HG02610 (cell line): Measurements from ENCODE around the gene KRTAP8-1.

Source experiments
- ATAC-seq: cut with Tn5 transposase; IDR thresholded peaks from one replicate; pipeline ENCODE4 v1.9.1; 2021; ENCODE audit warnings: mild to moderate bottlenecking, moderate library complexity; ENCODE audit not compliant: unreplicated experiment

Gene KRTAP8-1, protein sequence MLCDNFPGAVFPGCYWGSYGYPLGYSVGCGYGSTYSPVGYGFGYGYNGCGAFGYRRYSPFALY

DNA sequence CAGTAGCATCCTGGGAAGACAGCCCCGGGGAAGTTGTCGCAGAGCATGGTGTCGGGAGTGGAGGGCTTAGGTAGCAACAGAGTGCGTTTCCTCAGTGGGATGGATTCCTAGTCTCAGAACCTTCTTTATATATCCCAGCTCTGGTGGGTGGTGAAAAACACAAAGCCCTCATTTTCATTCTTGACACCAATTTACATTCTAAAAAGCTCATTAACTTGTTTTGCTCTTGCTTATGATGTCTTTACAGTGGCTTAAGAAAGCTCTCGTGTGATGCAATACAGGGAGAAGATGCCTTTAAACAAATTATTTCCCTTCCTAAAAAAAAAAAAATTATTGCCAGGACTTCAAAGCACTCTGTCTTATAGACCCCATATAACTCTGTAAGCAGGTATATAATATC lies at the start of gene KRTAP8-1:
Gene KRTAP8-1, minus strand, starts transcription at position 101 of the 400 bp plus-strand sequence. Its CDS starts 54 bp downstream, at position 47.
- ATAC-seq, result no peak

DNA sequence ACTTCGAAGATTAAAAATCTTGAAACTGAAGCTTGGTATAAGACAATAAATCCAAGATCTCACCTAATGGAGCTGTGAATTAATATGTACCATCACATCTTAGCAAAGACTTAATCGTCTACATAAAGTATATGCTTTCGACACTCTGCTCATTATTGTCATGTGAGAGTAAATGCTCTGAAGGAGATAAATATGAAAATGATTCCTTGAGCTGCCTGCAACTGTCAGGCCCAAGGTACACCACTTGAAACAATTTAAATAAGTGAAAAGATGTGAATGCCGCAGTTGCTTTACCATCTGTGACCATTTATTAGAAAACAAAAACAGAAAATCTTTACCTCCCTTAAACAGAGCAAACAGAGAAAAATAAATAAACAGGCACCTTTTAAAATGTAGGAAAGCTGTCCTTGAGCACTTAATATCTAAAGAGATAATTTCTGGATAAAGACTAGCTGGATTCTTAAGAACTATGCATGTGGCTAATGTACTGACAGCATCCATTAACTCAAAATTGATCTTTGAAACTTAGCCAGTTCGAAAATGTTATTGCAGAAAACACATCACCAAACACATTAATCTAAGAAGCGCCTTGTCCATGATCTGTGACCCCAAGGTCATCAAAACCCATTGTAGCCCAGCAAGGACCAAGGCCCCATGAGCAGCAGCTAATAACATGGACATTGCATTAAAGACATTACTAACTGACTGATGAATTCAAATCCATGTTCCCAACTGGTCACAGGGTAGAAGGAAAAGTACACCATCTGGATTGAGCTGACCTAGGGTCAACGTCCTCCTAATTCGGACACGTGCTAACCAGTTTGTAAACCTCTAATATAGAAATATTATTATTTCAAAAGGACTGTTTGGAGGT lies 34.8 kb upstream of the KRTAP8-1 start:
- ATAC-seq, result no peak

DNA sequence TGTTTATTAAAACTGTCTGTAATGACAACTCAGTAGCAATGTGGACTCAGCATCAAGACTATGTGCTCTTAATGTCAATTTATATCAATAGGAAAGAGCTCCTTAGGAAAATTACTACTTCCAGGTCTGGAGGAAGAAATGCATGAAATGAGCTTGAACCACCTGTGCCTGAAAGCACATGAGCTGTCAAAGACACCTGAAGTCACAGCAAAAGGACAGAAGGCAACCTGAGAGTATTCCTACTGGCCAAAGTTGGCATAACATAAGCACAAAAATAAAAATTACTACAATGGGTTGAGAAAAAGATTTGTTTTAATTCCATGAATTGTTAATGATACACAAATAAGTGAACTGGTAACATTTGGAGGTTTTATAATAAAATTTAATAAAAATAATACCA lies 29.9 kb upstream of the KRTAP8-1 start:
- ATAC-seq, result no peak

DNA sequence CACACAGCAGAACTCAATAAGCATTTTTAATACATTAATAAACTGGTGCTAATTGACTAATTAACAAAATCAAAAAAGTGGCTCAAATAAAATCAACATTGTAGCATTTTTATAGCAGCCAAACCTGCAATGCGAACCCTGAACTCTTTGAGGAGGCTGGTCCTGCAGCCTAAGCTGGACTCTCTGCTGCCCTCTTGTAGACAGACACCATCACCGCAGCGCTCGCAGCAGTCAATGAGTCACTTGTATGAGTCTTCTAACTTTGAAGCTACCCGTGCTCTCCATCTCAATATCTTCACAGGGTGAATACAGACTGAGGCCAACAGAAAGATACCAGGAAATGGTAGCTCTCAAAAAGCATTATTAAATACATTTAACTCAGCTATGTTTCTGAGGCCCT lies 26.2 kb upstream of the KRTAP8-1 start:
- ATAC-seq, result no peak

DNA sequence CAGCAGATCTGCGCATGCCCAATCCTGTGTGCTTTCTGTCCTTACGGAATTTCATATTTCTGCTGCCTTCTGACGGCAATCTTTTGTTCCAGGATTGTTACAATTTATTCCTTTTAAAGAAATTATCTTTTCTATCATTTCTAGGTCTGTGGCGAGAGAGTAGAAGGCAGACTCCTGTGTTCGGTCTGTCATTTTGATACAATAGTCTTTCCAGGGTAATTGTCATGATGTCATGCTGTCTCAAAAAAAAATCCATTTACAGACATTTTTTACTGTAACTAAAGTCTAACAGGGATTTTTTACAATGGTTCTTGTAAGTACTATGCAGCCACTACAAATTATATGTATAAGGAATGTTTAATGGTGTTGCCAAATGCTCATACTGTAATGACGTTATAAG lies 25.5 kb upstream of the KRTAP8-1 start:
- ATAC-seq, result no peak

DNA sequence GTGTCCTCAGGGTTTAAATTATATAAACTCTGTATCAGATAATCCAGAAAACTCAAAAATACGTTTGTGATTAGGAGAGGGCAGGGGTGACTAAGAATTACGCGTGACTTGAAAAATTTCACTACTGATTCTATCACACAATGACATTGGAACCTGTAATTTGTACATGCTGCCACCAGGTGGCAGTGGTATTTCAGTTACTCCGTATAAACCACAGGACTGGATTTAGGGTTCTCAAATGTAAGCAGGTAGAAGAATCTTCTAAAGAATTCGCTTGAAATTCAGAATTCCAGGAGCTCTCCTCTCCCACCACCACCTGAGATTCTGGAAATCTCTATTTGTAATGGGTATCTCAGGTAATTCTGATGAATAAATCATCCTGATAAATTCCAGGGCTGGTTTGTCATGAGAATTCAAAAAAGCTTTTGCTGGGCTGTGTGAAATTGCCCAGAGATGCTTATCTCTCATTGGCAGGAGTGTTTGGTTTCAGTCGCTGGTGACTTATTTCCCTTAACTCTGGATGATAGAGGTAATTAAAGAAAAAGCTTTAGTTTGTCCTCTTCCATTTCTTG lies 18.2 kb upstream of the KRTAP8-1 start:
- ATAC-seq, result no peak

DNA sequence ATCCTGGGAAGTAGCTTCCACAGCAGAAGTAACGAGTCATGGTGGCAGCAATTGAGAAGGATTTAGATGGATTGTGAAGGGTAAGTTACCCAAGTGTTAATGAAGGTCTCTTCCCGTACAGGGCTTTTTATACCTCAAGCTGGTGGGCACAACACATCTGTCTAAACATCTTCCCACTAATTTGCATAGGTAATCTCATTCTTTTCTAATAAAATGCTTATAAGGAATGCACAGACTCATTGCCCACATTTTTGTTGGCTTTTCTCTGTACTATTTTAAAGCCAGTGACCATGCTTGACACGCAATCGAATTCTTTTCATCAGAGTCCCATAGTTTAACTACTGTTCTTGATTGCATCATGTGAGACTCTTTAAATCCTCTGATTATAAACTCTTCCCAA lies 16.6 kb upstream of the KRTAP8-1 start, which contains the start of gene KRTAP7-1:
Gene KRTAP7-1, minus strand, starts transcription at position 101 of the 400 bp plus-strand sequence. Its CDS starts 61 bp downstream, at position 40.
- no peak for ATAC-seq

DNA sequence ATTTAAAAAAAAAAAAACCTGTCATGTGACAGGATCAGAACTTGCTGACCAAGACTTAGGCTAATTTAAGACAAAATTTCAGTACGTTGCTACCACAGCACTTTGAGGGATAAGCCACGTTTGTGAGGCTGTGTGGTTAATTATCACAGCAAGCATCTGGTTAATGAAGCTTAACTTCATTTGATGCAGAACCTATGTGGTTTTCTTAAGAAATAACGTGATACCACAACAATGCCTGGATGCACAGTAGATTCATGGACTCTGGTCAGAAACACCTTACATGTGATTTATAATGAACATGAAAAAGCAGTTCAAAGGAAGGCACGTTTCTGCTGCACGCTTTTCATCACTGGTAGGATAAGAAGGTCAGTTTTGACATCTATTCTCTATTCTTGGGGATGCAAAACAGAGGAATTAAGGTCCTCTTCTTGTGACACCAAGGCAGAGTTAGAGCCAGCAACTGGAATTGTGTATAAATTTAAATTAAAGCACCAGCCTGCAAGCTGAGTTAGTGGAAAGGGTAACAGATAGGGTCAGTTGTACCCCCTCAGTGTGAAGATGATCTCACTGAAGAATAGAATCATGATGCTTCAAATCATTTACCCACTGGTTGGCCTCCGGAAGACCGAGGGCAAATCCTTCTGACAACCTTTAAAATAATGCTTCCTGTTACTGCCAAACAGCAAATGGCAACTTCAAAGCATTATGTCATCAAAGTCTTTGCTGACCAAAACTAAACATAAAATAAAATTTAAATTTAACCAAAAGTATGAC lies 6.0 kb upstream of the KRTAP8-1 start:
- ATAC-seq, result no peak

DNA sequence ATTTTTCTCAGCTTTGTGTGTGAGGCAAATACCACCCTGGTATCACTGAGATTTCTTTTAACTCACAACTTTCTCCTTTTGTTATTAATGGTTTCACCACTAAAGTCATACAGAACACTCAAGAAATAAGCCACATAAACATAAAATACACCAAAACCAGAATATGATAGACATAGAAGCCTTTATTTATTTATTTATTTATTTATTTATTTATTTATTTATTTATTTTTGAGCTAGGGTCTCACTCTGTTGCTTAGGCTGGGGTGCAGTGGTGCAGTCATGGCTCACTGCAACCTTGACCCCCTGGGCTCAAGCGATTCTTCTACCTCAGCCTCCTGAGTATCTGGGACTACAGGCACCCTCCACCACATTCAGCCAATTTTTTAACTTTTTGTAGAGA lies 12.5 kb downstream of the KRTAP8-1 start:
- ATAC-seq, result no peak

DNA sequence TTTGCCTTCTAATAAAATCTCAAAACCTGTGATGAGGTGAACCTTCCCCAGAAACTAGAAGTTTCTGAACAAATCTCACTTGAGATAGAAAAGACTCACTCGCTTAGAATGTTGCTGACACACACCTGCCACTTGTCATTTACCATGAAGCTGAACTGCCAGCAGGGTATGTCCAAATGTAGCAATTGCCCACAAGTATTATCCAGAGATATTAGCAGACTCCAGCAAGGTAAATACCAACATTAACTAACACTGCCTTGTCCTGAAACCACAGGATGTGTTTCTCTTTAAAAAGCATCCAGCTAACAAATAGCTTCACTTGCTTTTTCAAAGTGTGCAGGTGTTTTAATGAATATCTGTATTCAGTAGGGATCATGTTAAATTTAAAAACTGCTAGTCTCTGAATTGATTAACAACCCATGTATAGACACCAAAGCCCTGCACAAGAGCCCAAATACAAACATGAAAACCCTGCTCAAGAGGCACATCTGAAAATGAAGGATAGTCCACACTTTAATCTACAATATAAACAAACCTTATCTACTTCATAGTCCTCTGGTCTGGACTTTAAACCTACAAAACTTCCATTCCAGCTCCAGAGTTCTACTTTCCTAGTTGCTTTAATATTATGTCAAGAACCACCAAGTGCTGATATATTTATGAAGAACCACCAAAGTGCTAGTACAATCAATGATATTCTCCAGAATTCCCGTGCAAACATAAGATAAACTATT lies 19.3 kb downstream of the KRTAP8-1 start:
- no peak for ATAC-seq

DNA sequence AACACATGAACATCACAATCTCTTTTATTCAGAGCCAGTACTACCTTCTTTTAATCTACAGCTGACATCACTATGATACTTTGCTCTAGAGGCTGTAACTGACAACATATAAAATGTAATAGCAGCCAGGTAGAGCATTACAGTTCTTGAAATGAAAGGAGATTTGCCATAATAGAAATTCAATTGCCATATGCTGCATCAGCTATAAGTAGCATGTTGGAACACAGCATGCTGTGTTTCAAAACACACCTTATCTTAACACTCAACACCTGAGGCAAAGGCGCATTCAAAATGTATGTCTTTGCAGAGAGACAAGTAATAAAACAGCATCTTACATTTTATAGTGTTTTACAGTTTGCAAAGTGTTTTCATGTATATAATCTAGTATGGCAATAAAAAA lies 33.8 kb downstream of the KRTAP8-1 start:
- ATAC-seq, result no peak

DNA sequence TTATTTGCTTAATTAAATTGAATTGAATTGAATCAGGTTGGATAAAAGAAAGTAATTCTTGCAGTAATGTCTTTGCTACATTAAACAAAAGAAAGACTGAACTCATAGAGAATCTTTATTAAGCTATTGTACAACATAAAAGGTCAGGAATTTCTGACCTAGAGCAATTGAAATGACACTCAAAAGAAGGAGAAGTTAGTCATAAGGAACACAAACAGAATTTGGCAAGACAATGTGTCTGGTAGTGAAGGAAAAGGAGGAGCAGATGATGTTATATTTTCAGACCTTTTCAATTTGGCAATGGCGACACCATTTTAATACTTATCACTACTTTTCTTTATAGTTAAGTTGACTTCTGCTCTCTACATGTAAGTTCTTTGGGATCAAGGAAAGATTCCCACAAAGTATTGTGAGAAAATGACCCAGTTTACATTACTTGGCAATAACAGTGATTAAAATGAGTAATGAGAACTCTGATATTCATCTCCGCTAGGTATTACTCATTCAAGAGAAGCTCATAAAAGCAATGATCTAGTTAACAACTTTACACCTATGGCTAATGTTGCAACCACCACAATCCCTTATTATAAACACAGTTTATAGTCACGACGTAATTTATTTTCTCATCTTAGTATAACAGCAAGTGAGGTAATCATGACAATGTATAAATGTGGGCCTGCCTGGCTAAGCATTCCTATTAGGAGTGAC lies 43.2 kb downstream of the KRTAP8-1 start:
- no peak for ATAC-seq
